Breast epithelium (tissue), 3 donors: ENCODE data around the gene TOM1L1.

ENCODE experiments used
- POLR2A ChIP-seq: fragments of 450-650 bp; IDR thresholded peaks from one replicate; pipeline ENCODE4 v1.6.1; 2016; ENCODE audit warnings: antibody characterized with exemption, mild to moderate bottlenecking, moderate library complexity
- TF ChIP-seq, protein P1 (sequence below), 3 donors: fragments of 450-650 bp; IDR thresholded peaks; one replicate each; pipeline ENCODE4 v1.5.1; 2016 to 2017; ENCODE audit warnings: antibody characterized with exemption in 3 of 3, mild to moderate bottlenecking in 3 of 3, moderate library complexity in 3 of 3

GRCh38 chr17:54991567-54991966 lies 90.9 kb downstream of the TOM1L1 start:
- no peak for TF ChIP-seq POLR2A
- TF ChIP-seq, protein P1, sequence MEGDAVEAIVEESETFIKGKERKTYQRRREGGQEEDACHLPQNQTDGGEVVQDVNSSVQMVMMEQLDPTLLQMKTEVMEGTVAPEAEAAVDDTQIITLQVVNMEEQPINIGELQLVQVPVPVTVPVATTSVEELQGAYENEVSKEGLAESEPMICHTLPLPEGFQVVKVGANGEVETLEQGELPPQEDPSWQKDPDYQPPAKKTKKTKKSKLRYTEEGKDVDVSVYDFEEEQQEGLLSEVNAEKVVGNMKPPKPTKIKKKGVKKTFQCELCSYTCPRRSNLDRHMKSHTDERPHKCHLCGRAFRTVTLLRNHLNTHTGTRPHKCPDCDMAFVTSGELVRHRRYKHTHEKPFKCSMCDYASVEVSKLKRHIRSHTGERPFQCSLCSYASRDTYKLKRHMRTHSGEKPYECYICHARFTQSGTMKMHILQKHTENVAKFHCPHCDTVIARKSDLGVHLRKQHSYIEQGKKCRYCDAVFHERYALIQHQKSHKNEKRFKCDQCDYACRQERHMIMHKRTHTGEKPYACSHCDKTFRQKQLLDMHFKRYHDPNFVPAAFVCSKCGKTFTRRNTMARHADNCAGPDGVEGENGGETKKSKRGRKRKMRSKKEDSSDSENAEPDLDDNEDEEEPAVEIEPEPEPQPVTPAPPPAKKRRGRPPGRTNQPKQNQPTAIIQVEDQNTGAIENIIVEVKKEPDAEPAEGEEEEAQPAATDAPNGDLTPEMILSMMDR (IDR thresholded peaks at IDR 0.05) = no peak
